HG03066 (cell line): ENCODE measurements around the gene TFRC.
A peak's percentile ranks its signal among the peaks of the same experiment; 100 is the strongest.
"Not testable (repeated sequence)": the region's sequence is repeated elsewhere in the genome, so short reads cannot be mapped to it uniquely, and the experiment has no call there.

Experiments
- ATAC-seq: cut with Tn5 transposase; IDR thresholded peaks from one replicate; pipeline ENCODE4 v1.9.1; 2021; ENCODE audit warnings: low read depth; ENCODE audit not compliant: unreplicated experiment

Gene TFRC

GRCh38 chr3:196081834-196082618 is at the start of gene TFRC:
TFRC (minus strand) TSS chr3:196082090; CDS start chr3:196077099, 4,991 bp downstream.
- ATAC-seq: peak; percentile 87

GRCh38 chr3:196128172-196128843 is 46.4 kb upstream of the TFRC start:
- ATAC-seq: no peak

- ATAC-seq: no peak
Measured at GRCh38 chr3:196127308-196128040, 45.6 kb upstream of the TFRC start.

- no peak for ATAC-seq
Measured at GRCh38 chr3:196124608-196125007, 42.7 kb upstream of the TFRC start.

- ATAC-seq: no peak
Measured at GRCh38 chr3:196122688-196123046, 40.8 kb upstream of the TFRC start.

GRCh38 chr3:196122021-196122687 is 40.3 kb upstream of the TFRC start:
- ATAC-seq: no peak

GRCh38 chr3:196121066-196121465 is 39.2 kb upstream of the TFRC start:
- ATAC-seq: no peak

GRCh38 chr3:196120291-196120951 is 38.5 kb upstream of the TFRC start:
- ATAC-seq: no peak

- no peak for ATAC-seq
Measured at GRCh38 chr3:196117809-196118208, 35.9 kb upstream of the TFRC start.

GRCh38 chr3:196115678-196116083 is 33.8 kb upstream of the TFRC start:
- peak; percentile 69 for ATAC-seq

GRCh38 chr3:196111939-196112386 is 30.1 kb upstream of the TFRC start:
- ATAC-seq: no peak

- no peak for ATAC-seq
Measured at GRCh38 chr3:196108075-196108743, 26.3 kb upstream of the TFRC start.

- not testable (repeated sequence) for ATAC-seq
Measured at GRCh38 chr3:196104707-196105106, 22.8 kb upstream of the TFRC start.

GRCh38 chr3:196098365-196098980 is 16.6 kb upstream of the TFRC start:
- not testable (repeated sequence) for ATAC-seq

GRCh38 chr3:196097373-196098154 is 15.7 kb upstream of the TFRC start:
- ATAC-seq: no peak

GRCh38 chr3:196096382-196096953 is 14.6 kb upstream of the TFRC start:
- peak; percentile 89 for ATAC-seq

GRCh38 chr3:196093317-196094111 is 11.6 kb upstream of the TFRC start:
- no peak for ATAC-seq
